Type B pancreatic cell (in vitro differentiated cells): Measurements from ENCODE around the gene KRT76. TPM values are rescaled to one million over a fixed set of nuclear protein-coding genes. Genes with fewer than 3 reads are reported as not detected.

ENCODE experiments used
- DNase-seq: peaks from one replicate; pipeline ENCODE4 v3.0.0; 2021; ENCODE audit warnings: mixed read lengths; ENCODE audit not compliant: unreplicated experiment; ENCODE audit errors: extremely low spot score
- H3K27ac Mint-ChIP-seq: 2 replicates; pipeline ENCODE4 v1.8.0; 2021; ENCODE audit warnings: mild to moderate bottlenecking, mixed read lengths
- H3K27me3 Mint-ChIP-seq: 2 replicates; pipeline ENCODE4 v1.8.0; 2021; ENCODE audit warnings: mixed read lengths
- H3K36me3 Mint-ChIP-seq: 2 replicates; pipeline ENCODE4 v1.8.0; 2021; ENCODE audit warnings: mixed read lengths
- H3K4me1 Mint-ChIP-seq: one replicate; pipeline ENCODE4 v1.8.0; 2021; ENCODE audit warnings: mixed read lengths; ENCODE audit not compliant: unreplicated experiment
- H3K4me3 Mint-ChIP-seq: 2 replicates; pipeline ENCODE4 v1.8.0; 2021; ENCODE audit warnings: mild to moderate bottlenecking, mixed read lengths
- H3K9me3 Mint-ChIP-seq: 2 replicates; pipeline ENCODE4 v1.8.0; 2021; ENCODE audit warnings: mixed read lengths
- CTCF ChIP-seq: fragments of 200-600 bp; sonication (generic); conservative IDR thresholded peaks from 2 replicates; pipeline ENCODE4 v1.5.0; 2021; ENCODE audit warnings: antibody characterized with exemption, mild to moderate bottlenecking
- total RNA-seq: library from RNA; stranded (reverse); gene quantifications from 2 replicates; pipeline ENCODE4 v1.2.1, GENCODE V29; 2021; ENCODE audit warnings: low replicate concordance

Gene KRT76
- total RNA-seq, 1 donor from 2014 or later, result not detected

DNA sequence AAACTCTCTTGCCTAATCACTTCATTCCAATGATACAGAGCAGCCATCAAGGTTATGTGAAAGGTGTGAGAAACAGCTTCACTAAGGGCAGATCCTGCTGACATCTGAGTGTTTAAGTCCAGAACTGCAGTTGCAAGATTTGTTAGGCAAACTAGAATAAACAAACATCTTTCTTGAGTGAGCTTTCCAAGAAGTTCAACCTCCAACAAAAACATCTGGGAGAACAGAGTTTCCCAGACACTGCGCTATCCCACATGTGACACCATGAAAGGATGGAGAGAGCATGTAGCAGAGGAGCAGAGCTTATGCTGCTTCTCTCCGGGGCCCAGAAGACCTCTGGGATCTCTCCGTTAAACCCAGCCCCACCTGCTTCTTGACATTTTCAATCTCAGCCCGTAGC lies 5.6 kb downstream of the KRT76 start:
- no peak for TF ChIP-seq CTCF
- Mint-ChIP-seq H3K27me3 (peaks cover 37% of the 10 kb centered on the region), H3K4me3 (no peak overlapping the region), H3K9me3 (no peaks in the 10 kb centered on the region), H3K4me1 (no peaks in the 10 kb centered on the region), H3K27ac (no peak overlapping the region), H3K36me3 (no peaks in the 10 kb centered on the region)
- DNase-seq, result no peak

DNA sequence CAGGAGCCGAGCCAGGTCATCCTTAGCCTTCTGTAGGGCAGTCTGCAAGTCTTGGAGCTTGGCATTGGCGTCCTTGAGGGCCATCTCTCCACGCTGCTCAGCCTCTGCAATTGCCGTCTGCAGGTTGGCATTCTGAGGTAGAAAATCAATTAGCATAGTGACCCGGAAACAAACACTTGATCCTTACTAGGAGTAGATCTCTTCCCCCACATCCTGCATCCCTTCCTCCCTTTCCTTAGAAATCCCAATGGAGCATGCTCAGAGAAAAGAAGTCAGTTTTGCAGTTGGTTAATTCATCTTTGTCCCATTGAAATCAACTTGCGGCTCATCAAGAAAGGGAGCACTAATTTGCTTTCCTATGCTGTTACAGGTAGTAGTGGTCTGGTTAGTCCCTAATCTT lies 6.1 kb downstream of the KRT76 start:
- no peaks in the 10 kb centered on the region for H3K9me3 Mint-ChIP-seq
- TF ChIP-seq CTCF, result no peak
- no peaks in the 10 kb centered on the region for H3K36me3 Mint-ChIP-seq
- H3K27ac Mint-ChIP-seq, result no peak overlapping the region
- no peaks in the 10 kb centered on the region for H3K4me1 Mint-ChIP-seq
- no peak for DNase-seq
- peaks cover 39% of the 10 kb centered on the region for H3K27me3 Mint-ChIP-seq
- H3K4me3 Mint-ChIP-seq, result no peak overlapping the region

GRCh38 chr12:52769946-52770345 lies 7.2 kb downstream of the KRT76 start:
- H3K36me3 Mint-ChIP-seq, result no peaks in the 10 kb centered on the region
- peaks cover 33% of the 10 kb centered on the region for H3K27me3 Mint-ChIP-seq
- H3K4me1 Mint-ChIP-seq, result no peaks in the 10 kb centered on the region

GRCh38 chr12:52769354-52769753 lies 7.8 kb downstream of the KRT76 start:
- no peak overlapping the region for H3K27ac Mint-ChIP-seq
- no peak for TF ChIP-seq CTCF
- no peaks in the 10 kb centered on the region for H3K36me3 Mint-ChIP-seq
- peaks cover 33% of the 10 kb centered on the region for H3K27me3 Mint-ChIP-seq
- no peak overlapping the region for H3K4me3 Mint-ChIP-seq
- no peak for DNase-seq
- no peaks in the 10 kb centered on the region for H3K9me3 Mint-ChIP-seq
- H3K4me1 Mint-ChIP-seq, result no peaks in the 10 kb centered on the region

More at GRCh38 chr12:52769946-52770345, 7.2 kb downstream of the KRT76 start:
- Mint-ChIP-seq H3K4me3 (no peak overlapping the region), H3K9me3 (no peaks in the 10 kb centered on the region), H3K27ac (no peak overlapping the region)
- no peak for TF ChIP-seq CTCF
- DNase-seq, result no peak

DNA sequence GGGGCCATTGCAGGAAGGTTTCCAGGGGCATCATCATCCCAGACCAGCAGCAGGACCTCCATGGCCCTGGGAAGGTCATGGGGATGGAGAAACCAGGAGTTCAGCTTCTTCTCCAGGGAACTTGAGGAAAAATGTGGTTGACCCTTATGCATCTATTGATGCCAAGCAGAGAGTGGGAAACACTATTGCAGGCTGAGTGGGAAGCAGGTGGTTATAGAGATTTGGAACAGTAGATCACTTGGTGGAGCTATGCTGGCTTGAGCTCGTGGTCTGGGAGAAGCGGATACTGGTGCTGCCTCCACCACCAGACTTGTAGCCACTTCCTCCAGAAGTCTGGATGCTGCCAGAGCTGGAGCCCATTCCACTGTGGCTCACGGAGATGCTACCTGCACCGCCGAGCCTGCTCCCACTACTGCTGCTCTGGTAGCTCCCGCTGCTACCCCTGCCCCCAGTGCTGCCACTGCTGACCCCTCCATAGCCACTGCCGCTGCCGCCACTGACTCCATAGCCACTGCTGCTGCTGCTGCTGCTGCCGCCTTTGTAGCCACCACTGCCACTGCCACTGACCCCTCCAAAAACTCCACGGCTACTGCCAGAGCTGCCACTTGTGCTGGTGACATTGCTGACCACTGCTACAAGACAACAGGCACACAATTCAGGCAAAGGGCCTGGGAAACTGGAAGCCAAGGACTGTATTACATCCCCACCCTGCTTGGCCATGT lies 8.5 kb downstream of the KRT76 start:
- H3K4me3 Mint-ChIP-seq, result no peak overlapping the region
- H3K4me1 Mint-ChIP-seq, result no peaks in the 10 kb centered on the region
- H3K27me3 Mint-ChIP-seq, result peaks cover 33% of the 10 kb centered on the region
- TF ChIP-seq CTCF, result no peak
- no peak for DNase-seq
- no peaks in the 10 kb centered on the region for H3K36me3 Mint-ChIP-seq
- H3K9me3 Mint-ChIP-seq, result no peaks in the 10 kb centered on the region
- no peak overlapping the region for H3K27ac Mint-ChIP-seq
